GM18520 (cell line): Measurements from ENCODE around the gene PABPC1L.
A peak's percentile ranks its signal among the peaks of the same experiment; 100 is the strongest.
"Not testable (repeated sequence)": the region's sequence is repeated elsewhere in the genome, so short reads cannot be mapped to it uniquely, and the experiment has no call there.

Source experiments
- ATAC-seq: cut with Tn5 transposase; IDR thresholded peaks from one replicate; pipeline ENCODE4 v1.9.1; 2021; ENCODE audit not compliant: unreplicated experiment

Gene PABPC1L

DNA sequence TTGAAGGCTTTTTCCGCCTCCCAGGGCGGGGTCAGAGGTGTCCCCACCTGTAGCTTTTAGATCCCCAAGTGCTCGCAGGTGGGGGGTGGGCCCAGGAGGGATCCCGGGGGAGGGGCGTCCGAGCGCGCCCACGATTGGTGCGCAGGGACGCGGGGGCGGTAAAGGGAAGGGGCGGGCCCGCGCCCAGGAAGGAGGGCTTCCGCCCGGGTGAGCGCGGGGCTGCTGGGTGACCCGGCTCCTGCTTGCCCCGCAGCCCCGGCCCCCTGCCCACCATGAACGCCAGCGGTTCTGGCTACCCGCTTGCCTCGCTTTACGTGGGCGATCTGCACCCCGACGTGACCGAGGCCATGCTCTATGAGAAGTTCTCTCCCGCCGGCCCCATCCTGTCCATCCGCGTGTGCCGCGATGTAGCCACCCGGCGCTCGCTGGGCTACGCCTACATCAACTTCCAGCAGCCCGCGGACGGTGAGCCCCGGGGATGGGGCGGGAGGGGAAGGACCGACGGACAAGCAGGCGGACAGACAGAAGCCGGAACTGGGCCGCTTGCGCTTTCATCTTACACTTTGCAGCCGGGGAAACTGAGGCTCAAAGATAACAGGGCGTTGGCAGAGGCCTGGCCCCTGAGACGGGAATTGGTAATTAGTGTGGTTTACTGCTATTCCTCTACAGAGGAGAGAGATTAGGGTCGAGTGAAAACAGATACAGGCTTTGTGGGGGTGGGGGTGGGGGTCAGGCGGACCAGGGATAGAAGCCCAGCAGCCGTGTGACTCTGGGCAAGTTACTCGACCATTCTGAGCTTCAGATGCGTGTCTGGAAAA, at the start of gene PABPC1L:
Gene PABPC1L, plus strand, starts transcription at position 189 of the 818 bp plus-strand sequence. Its CDS starts 84 bp downstream, at position 273.
- no peak for ATAC-seq

DNA sequence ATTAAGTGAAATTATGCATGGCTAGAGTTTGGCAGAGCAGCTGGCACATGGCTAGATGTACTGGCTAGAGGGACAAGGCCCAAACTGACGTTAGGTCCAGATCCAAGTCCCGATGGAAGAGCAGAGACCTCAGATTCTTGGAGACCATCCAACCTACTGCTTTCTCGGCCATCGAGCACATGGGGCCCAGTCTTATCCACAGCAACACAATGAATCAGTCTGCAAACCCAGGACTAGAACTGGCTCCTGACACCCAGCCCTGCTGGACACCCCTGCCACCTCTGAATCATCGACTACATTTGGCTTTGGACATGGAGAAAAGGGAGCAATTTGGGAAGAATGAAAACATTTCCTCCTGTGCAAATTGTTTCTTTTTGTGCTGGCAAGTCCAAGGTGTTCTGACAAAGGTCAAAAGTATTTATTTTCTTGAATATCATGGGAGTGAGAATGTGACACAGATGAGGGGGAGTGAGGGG, 48.3 kb upstream of the PABPC1L start:
- no peak for ATAC-seq

GRCh38 chr20:44862286-44862685, 47.6 kb upstream of the PABPC1L start:
- ATAC-seq = no peak

DNA sequence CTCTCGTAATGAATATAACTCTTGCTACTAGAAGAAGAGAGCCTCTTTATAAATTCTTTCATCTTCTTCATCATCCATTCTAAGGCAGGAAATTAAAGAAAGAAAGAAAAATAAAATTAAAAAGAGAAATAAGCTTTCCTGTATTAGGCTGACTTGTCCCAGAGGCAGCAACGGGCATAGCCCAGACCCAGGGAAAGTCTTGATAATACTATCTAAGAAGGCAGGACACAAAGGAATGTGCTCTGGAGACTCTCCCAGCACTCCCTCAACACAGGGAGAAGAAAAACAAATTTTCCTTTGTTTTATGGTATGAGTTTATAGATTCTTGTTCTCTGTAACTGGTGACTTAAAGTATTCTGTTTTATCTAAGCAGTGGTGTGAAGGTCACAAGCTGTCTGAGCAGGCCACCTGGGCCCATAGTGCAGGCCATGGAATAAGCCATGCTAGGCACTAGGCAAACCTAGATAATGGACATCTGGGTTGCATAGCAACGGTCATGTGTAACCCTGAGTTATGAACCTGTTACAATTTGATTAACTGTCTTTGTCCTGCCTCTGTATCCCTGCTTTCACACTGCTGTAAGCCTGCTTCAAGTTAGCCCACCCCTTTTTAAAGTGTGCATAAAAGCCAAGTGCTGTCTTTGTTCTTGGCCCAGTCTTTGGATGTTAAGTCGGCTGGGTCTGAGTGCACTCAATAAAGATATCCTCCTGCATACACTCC, 46.3 kb upstream of the PABPC1L start:
- ATAC-seq = not testable (repeated sequence)

- ATAC-seq = not testable (repeated sequence)
These were observed 45.4 kb upstream of the PABPC1L start for GRCh38 chr20:44864493-44864892.

- no peak for ATAC-seq
These were observed 43.0 kb upstream of the PABPC1L start for GRCh38 chr20:44866703-44867335.

DNA sequence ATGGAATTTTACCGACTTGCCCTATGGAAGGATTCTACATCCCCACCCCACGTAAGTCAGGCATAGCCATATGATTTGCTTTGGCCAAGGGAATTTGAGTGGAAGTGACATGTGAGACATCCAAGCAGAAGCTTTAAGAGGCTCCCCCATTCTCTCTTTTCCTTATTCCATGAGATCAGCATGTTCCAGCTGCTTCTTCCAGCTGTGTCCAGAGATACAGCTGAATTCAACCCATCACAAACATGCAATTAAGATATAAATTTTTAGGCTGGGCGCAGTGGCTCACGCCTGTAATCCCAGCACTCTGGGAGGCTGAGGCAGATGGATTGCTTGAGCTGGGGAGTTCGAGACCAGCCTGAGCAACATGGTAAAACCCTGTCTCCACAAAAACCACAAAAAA, 40.4 kb upstream of the PABPC1L start:
- no peak for ATAC-seq

DNA sequence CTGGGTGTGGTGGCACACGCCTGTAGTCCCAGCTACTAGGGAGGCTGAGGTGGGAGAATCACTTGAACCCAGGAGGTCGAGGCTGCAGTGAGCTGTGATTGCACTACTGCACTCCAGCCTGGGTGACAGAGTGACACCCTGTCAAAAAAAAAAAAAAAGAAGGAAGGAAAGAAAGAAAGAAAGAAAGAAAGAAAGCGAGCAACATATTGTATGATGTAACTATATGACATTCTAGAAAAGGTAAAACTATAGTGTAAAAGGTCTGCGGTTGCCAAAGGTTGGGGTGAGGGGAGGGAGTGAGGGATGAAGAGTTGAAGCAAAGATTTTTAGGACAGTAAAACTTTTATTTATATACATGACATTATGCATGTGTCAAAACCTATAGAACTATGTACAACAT, 27.5 kb upstream of the PABPC1L start:
- not testable (repeated sequence) for ATAC-seq

DNA sequence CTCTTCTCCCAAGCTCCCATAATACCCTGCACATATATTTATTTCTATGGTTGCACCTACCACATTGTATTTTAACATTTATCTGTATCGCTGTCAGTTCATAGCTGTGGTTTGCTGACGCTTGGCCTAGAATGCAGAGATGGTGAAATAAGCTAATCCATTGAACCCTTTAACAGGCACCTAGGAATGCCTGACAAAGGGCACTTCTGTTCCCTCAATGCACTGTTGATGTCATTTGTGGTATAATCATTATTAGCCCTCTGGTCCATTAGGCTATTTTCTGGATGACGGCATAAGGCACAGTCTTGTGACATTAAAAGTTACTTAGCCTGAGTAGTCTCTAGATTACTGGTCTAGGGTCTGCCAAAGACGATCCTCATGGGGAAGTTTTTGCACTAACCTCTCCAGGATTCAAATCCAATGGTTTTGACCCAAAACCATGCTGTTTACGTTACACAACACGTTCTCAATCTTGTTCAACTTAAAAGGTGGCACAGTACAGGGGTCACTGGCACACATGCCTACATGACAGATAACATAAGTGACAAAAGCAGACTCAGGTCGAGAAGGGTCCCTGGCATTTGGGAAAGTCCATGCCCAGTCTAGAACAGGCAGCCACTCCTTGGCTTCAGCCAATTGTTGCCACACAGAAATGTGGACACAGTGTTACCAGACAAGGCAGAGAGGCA, 26.5 kb upstream of the PABPC1L start:
- ATAC-seq = no peak

DNA sequence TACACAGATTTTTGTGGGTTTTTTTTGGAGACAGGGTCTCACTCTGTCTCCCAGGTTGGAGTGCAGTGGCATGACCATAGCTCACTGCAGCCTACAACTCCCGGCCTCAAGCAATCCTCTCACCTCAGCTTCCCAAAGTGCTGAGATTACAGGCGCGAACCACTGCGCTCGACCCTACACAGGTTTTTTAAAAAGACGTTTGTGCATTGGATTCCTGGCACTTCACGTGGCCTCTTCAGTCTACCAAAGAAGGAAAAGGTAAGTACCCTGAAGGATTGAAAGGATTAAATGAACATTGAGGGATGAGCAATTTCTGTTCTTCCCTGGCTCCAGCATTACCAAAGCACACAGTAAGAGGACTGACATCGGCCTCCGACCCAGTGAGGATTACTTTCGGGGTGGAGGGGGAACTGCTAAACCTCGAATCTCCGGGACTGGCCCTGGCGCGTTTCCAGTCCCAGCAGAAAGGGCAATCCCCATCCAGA, 24.9 kb upstream of the PABPC1L start:
- ATAC-seq = no peak

DNA sequence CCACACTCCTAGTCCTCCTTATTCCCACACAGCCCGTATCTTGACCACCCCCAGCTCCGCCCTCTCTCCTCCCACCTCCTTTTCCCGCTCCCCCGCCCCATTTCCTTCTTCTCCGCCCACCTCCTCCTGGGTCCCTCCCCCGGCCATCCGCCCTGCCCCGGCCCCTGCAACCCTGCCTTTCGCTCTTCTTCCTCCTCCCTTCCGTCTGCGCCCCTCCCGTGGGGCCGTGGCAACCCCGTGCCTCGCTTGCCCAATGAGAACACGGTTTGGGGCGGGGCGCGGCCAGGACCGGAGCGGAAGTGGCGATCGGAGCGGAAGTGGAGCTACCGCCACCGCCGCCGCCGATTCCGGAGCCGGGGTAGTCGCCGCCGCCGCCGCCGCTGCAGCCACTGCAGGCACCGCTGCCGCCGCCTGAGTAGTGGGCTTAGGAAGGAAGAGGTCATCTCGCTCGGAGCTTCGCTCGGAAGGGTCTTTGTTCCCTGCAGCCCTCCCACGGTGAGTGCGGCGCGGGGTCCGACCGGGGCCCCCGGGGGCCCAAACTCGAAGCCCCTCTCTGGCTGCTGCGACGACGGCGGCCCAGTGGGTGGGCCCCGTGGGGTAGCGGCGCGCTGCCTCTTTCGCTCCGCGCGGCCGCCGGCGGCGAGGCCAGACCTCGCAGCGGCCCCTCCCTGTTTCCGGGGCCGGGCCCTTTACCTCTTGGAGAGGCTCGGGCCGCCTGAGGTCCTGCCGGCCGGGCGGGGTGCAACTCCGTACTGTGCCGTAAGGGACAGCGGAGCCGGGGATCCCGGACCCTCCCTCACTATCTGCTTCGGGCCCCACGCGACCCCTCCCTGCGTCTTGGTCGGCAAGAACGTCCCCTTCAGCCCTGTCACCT, 24.2 kb upstream of the PABPC1L start, which contains the start of gene YWHAB:
Gene YWHAB, plus strand, starts transcription at position 314 of the 874 bp plus-strand sequence. CDS start 15,829 bp downstream, outside the sequence.
- ATAC-seq = peak; percentile 78

DNA sequence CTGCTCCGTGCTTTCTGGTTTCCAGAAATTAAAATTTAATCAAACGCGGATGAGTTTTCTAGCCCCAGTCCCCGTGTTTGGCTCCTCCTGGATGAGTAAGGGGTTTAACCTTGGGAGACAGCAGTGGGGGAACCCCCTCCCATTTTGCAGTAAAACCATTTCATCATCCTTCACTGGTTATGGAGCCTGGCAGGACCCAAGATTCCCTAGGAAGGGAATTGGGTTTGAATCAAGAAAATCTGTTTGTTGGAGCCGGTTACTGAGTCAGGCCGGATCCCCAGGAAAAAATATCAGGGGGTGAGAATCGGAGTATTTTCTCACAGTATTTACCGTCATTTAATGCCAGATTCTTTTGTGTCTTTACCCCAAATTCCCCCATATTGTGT, 23.6 kb upstream of the PABPC1L start:
- ATAC-seq = no peak

DNA sequence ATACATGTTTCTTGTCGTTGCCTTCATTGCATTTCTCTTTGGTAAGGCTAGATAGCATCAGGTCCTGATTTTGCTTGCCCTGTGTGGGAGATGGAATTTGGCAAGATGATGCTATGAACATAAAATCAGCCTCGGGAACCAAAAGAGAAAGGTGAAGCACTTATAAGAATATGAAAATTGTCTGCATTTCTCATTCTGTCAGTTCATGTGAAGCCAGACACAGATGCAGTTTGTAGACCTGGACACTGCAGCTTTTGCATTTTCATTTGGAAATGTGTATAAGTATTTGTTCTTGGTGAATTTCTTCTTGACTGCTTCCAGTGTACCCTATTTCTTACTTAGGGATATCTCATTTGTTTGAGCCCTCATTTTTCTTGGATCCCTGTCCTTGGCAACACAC, 23.0 kb upstream of the PABPC1L start:
- no peak for ATAC-seq

DNA sequence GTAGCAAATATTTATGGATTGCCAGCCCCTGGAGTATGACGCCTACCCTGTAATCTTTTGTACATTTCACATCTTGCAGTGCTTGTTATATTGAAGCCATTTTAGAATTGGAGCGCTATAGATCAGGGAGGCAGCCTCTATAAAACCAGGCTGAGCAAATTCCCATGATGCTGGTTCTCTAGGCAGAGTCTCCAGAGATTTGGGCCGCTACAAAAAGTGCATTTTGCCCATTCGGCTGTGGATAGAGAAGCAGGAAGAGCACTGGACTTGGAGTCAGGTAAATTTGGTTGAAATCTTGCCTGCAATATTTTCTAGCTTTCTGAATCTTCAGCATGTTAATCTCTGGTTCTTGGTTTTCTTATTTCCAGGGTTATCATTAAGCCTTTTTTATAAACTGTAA, 22.4 kb upstream of the PABPC1L start:
- ATAC-seq = no peak

DNA sequence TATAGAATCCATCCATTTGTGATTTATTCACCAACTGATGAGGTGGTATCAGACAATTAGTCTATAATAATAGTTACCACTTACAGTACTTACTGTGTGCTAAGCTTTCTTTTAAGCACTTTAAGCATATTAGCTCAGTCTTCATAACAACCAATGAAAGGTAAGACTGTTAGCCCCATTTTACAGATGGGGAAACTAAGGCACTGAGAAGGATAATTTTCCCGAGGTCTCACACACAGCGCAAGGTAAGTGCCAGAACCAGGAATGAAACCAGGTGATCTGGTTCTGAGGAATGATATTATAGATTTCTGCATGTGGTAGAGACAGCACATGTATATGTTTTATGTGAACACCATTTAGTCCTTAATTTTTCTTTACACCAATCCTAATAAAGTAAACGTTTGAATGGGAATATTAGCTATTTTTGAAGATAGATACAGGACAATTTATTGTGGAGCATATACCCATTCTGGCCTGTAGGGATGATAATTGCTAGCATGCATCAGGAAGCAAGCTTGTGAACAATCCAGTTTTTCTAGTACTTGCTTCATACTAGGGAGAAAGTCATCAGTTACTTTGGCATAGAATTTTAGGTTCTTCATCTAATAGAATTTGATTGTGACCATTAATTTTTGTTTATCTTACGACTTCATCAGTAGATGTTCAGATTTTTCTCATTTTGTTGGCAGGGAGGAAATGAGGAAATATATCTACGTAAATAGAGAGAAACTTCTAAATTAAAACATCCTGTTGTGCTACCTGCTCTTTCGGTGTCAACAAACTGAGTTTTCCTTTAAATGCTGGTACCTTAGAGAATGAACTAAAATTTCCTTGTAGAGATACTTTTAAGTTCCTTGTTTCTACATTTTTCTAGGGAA, 21.4 kb upstream of the PABPC1L start:
- no peak for ATAC-seq

- ATAC-seq = no peak
These were observed 18.0 kb upstream of the PABPC1L start for GRCh38 chr20:44891826-44892225.

- no peak for ATAC-seq
These were observed 14.9 kb upstream of the PABPC1L start for GRCh38 chr20:44894959-44895358.

- no peak for ATAC-seq
These were observed 13.3 kb upstream of the PABPC1L start for GRCh38 chr20:44896583-44896982.

DNA sequence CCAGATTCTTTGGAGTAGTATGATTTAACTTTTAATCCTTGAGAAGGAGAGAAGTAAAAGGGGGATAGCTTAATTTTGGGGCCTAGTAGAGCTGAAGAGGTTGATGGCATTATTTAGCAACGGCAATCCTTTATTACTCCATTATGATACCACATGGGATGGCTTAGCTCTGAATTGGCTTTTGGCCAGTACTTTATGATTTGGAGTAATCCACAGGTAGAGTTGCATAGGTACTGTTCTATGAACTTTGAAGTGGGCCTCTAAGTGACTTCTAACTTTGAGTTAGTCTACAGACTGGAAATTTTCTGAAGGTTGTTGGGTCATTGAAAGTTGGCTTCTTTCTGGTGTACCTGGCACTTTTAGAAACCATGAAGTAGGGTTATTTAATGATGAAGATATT, 12.7 kb upstream of the PABPC1L start:
- ATAC-seq = no peak
